HG03521 (cell line): ENCODE measurements around the gene SUN2.

Source experiments
- ATAC-seq: cut with Tn5 transposase; IDR thresholded peaks from one replicate; pipeline ENCODE4 v1.9.1; 2021; ENCODE audit warnings: mild to moderate bottlenecking, moderate library complexity; ENCODE audit not compliant: unreplicated experiment

The SUN2 gene

DNA sequence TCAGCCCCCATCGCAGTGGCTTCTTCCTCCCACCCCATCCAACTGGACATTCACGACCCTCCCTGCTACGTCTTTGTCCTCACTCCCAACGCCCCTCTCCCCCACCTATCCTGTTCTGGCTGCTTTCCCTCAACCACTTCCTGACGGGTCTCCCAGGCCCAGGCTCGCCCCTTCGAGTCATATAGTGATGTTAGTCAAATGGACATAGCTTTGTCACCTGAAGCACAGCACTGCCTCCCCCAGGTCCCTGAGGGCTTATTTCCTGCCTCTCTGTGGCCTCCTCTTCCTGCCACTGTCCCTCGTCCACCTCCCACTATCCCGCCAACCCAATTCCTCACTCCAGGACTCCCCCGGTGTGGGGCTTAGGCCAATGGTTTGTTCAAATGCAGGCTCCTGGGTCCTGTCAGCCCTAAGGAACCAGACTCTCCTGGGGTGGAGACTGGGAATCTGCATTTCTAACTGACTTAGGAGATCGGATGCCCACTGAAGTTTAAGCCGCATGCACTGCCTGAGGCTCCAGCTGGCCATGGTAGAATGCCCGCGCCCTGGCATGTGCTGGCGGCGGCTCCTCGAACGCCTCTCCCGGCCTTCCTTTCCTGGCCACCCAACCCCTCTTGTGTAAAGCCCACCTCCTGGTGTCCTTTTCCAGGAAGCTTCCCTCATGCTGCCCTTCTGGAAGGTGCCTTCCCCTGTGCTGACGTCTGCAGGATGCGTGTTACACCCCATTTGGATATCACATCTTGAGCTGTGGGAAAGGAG is 18.3 kb downstream of the SUN2 start:
- ATAC-seq = no peak

- no peak for ATAC-seq
Measured at GRCh38 chr22:38736257-38736570, 19.6 kb downstream of the SUN2 start.

GRCh38 chr22:38735465-38736256 is 20.1 kb downstream of the SUN2 start:
- no peak for ATAC-seq

GRCh38 chr22:38735126-38735464 is 20.7 kb downstream of the SUN2 start:
- no peak for ATAC-seq

DNA sequence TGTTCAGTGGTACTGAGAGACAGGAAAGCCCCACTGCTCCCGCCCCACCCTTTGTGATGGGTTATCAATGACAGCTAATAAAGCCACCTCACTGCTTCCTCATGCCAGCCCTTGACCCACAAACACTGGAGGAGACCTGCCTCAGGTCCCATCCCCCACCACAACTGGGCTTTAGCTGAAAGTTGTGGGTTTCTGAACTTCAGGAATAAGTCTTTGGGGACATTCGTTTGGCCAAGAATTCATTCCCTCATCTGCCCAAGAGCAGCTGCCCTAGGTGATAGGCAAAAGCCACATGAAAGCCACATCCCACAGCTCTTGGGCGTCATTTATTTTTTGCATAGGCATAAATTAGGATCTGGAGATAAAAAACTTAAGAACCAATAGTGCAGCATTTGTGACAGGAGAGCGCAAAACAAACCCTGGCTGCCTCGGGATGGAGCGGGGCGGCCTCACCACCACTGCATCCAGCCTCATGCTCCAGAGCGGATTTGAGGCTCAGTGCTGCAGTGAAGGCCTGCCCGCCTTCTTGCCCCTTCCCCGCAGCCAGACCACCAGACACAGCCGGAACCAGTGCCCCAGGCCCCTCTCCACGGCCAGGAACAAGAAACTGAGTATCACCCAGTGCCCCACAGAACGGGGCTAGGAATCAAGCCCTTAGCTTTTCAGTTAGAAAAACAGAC is 21.2 kb downstream of the SUN2 start:
- ATAC-seq = no peak

- no peak for ATAC-seq
Measured at GRCh38 chr22:38733724-38734381, 21.9 kb downstream of the SUN2 start.

DNA sequence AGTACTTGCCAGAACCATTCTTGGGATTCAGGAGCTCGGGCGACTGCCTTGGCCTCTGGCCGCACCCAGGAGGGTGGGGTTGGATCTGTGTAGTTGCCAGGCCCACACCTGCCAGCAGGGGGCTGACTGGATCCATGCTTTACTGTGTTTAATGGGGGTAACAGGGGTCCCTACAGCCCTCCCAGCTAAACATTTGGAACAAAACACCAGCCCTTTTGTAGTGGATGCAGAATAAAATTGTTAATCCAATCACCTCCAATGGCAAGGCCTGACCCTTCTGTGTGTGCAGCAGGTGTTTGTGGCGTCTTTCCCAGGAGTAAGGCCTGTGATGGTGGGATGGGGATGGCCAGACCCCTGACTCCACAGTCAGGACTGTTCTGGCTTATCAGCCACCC is 22.5 kb downstream of the SUN2 start:
- no peak for ATAC-seq

GRCh38 chr22:38732251-38732815 is 23.5 kb downstream of the SUN2 start:
- ATAC-seq = no peak

GRCh38 chr22:38731703-38732161 is 24.1 kb downstream of the SUN2 start:
- ATAC-seq = no peak

DNA sequence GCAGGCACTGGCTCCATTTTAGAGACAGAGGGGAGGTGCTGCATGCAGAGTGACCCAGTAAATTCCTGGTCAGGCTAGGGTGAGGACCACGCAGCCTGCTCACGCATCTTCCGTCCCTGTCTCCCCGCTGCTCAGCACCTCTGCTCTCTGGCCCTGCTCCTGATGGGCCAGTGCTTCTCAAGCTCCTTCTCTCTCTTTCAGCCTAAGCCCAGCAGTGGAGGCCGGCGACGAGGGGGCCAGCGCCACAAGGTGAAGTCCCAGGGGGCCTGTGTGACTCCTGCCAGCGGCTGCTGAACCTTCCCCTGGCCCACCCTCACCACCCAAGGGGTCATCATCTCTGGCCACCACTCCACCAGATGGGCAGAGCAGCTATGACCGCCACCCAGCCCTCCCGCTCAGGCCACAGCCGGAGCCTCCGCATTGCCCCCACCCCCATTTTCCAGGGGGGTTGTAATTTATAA is 25.4 kb downstream of the SUN2 start:
- no peak for ATAC-seq

DNA sequence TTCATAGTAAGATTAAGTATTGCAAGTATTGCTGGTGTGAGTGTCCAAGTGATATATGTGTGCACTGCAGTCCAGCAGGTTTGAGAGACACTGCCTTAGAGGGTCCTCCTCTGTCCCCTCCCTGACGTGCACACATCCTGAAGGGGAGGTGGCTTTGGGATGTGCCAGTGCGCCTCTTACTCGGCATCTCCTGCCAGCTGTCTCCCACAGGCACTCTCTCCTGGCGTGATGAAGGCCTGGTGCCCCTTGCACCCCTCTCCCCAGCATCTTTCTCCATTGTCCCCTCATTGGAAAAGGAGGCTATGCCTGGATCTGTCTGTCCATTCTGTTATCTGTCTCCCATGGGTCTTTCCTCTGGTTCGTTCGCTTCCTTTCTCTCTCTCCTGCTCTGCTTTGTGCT is 25.9 kb downstream of the SUN2 start:
- ATAC-seq = no peak

- no peak for ATAC-seq
Measured at GRCh38 chr22:38728871-38729796, 26.7 kb downstream of the SUN2 start.

GRCh38 chr22:38727530-38728451 is 28.0 kb downstream of the SUN2 start:
- ATAC-seq = no peak

GRCh38 chr22:38727123-38727522 is 28.7 kb downstream of the SUN2 start:
- no peak for ATAC-seq

DNA sequence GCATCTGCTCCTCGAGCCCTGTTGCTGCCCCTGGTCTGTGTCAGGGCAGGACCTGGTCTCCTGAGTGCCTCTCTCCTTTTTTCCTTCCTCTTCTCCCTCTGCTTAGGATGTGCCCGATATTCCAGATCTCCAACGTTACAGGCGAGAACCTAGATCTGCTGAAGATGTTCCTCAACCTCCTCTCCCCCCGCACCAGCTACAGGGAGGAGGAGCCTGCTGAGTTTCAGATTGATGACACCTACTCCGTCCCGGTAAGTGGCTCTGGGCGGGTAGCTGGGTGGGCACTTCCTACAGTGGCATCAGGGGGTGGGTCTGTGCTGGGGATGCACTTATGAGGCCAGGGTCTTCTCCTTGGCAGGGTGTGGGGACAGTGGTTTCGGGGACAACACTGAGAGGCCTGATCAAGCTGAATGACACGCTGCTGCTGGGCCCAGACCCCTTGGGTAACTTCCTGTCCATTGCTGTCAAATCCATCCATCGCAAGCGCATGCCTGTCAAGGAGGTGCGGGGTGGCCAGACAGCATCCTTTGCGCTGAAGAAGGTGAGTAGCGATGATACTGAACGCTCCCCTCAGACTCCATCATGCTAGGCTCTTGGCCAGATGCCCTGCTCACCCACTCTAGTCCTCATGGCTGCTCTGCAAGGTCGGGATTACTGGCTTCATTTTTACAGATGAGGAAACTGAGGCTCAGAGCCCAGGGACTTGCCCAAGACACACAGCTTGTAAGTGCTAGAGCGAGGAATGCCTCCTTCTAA is 29.7 kb downstream of the SUN2 start:
- ATAC-seq = no peak

DNA sequence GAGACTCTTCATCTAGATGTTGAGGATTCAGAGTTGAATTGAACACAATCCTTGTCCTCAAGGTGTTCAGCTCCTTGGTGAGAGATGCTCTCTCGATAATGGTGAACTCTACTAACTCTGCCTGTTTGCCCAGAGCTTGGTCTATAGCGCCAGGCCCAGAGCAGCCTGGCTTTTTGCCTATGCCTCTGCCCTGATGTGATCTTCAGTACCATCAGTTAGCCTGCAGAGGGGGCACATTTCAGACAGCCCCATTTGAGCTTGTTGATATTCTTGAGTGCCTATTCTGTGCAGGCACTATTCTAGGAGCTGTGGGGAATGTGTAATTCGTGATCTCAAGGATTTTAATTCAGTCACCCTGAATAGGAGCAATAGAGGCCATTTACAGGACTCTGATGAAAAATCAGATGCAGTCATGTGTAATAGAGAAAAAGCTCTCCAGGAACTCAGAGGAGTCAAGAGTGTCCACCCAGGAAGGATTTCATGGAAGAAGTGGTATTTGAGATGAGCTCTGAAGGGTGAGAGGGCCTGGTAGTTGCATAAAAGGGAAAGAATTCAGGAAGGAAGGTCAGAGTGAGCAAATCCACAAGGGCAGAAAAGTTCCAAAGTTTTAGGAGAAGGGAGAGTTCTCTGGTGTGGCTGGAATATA is 30.7 kb downstream of the SUN2 start:
- no peak for ATAC-seq

DNA sequence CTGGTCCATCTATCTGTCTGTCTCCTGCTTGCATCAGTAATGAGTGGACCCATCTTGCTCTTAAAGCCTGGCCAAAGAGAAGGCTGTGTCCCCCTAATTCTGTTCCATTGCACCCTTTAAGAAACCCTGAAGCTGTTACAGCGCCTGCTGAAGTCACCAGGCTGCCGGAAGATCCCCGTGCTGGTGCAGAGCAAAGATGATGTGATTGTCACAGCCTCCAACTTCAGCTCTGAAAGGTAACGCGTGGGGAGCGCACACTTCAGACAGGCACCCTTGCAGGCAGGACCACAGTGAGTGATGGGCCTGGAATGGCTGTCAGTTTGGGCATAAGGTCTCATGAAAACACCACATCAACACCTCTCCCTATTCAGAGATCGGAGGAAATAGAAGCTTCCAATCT is 31.6 kb downstream of the SUN2 start:
- ATAC-seq = no peak

GRCh38 chr22:38721551-38721950 is 34.2 kb downstream of the SUN2 start:
- ATAC-seq = no peak
